HepG2 (cell line): ENCODE results near the gene ST3GAL4. TPM values are rescaled to one million over a fixed set of nuclear protein-coding genes. Genes with fewer than 3 reads are reported as not detected.

Experiments
- ATAC-seq: fragments of 200-7000 bp; cut with Tn5 transposase; 3 replicates; pipeline ENCODE4 v1.9.1; 2020; ENCODE audit warnings: mild to moderate bottlenecking, moderate library complexity
- BruUV-seq: library from RNA; stranded (reverse); fragments of 400-500 nt; replicated peaks from 2 replicates; lab custom pipeline; 2021; lab: Mats Ljungman, UMichigan
- CTCF ChIA-PET: fragments of 300-600 bp; formaldehyde crosslinking; extraction: SDS; loops from one replicate; lab custom pipeline; 2021; ENCODE audit warnings: low total read pairs, inconsistent platforms, low intra/inter-chr PET ratio; lab: Yijun Ruan, JAX
- POLR2A ChIA-PET: fragments of 350-600 bp; sonication (Branson Sonifier 250); formaldehyde crosslinking; loops from one replicate; lab custom pipeline; 2020; ENCODE audit warnings: antibody characterized with exemption, inconsistent platforms; lab: Yijun Ruan, JAX
- DNase-seq: peaks from one replicate; pipeline ENCODE4 v3.0.0-alpha.2; 2015; ENCODE audit warnings: low spot score
- FAIRE-seq: peaks from 3 replicates; lab custom pipeline; 2011; peaks lifted over from hg19 to GRCh38; lab: Jason Lieb, UNC
- H2AFZ ChIP-seq: one replicate; pipeline ENCODE4 v1.6.1; 2011; ENCODE audit warnings: low read length, inconsistent platforms
- H3K27ac ChIP-seq: fragments of 300-600 bp; 3 replicates; pipeline ENCODE4 v1.8.0; 2011; ENCODE audit warnings: mixed run types, mild to moderate bottlenecking, mixed read lengths, low read length, inconsistent platforms; ENCODE audit not compliant: insufficient read depth; ENCODE audit errors: extremely low read length
- H3K27me3 ChIP-seq, 2 experiments: fragments of 200-600 bp in 1 of 2; 2 replicates in 1 of 2; 3 replicates in 1 of 2; pipeline versions ENCODE4 v1.6.0 to v1.8.0; 2011; ENCODE audit warnings: low read length in 2 of 2, mild to moderate bottlenecking in 2 of 2, moderate library complexity in 2 of 2, inconsistent platforms in 1 of 2; ENCODE audit not compliant: insufficient read depth in 2 of 2, control insufficient read depth in 1 of 2
- H3K36me3 ChIP-seq, 2 experiments: fragments of 200-600 bp in 1 of 2; replicated peaks in 1 of 2; 2 replicates in 1 of 2; 3 replicates in 1 of 2; pipeline versions ENCODE4 v1.5.1 to v1.8.0; 2011; ENCODE audit warnings: low read length in 2 of 2, inconsistent platforms in 1 of 2; ENCODE audit not compliant: insufficient read depth in 2 of 2, control insufficient read depth in 1 of 2
- H3K4me1 ChIP-seq: 2 replicates; pipeline ENCODE4 v1.5.1; 2012; ENCODE audit warnings: low read length, inconsistent platforms; ENCODE audit not compliant: insufficient read depth
- H3K4me2 ChIP-seq: 2 replicates; pipeline ENCODE4 v1.6.0; 2011; ENCODE audit warnings: low read depth, low read length, inconsistent platforms
- H3K4me3 ChIP-seq, 3 experiments: fragments of 200-600 bp in 1 of 3; sonication (generic), shearing (Covaris generic) in 1 of 3; replicated peaks in 1 of 3; 2 replicates each; pipeline ENCODE4 v1.5.1; 2011 to 2016; ENCODE audit warnings: low read length in 3 of 3, inconsistent platforms in 2 of 3, low read depth in 2 of 3, mild to moderate bottlenecking in 2 of 3, control low read depth in 1 of 3, mixed read lengths in 1 of 3; ENCODE audit not compliant: insufficient read depth in 1 of 3
- H3K79me2 ChIP-seq: one replicate; pipeline ENCODE4 v1.6.1; 2011; ENCODE audit warnings: low read length, inconsistent platforms; ENCODE audit not compliant: insufficient read depth
- H3K9ac ChIP-seq: 2 replicates; pipeline ENCODE4 v1.6.0; 2011; ENCODE audit warnings: mild to moderate bottlenecking, low read depth, low read length, inconsistent platforms; ENCODE audit not compliant: insufficient read depth
- H3K9me3 ChIP-seq: 2 replicates; pipeline ENCODE4 v1.5.1; 2012; ENCODE audit warnings: mild to moderate bottlenecking, low read length
- H4K20me1 ChIP-seq: 2 replicates; pipeline ENCODE4 v1.6.0; 2011; ENCODE audit warnings: inconsistent platforms, mild to moderate bottlenecking, low read length, moderate library complexity; ENCODE audit not compliant: insufficient read depth
- ATF7-NPFF ChIP-seq: sonication (generic); formaldehyde crosslinking; IDR thresholded peaks from 2 replicates; pipeline ENCODE4 v1.8.1; 2023; ENCODE audit warnings: mild to moderate bottlenecking, low read depth, missing genetic modification reagents, moderate library complexity
- HDAC1 ChIP-seq: sonication (generic); formaldehyde crosslinking; IDR thresholded peaks from 2 replicates; pipeline ENCODE4 v1.5.1; 2020; ENCODE audit warnings: mild to moderate bottlenecking, missing genetic modification reagents
- PHB2 ChIP-seq: fragments of 450-650 bp; IDR thresholded peaks from 2 replicates; pipeline ENCODE4 v1.6.1; 2018; ENCODE audit not compliant: partially characterized antibody
- TAF15 ChIP-seq: fragments of 200-400 bp; formaldehyde crosslinking; IDR thresholded peaks from one replicate; pipeline ENCODE4 v1.6.1; 2018; ENCODE audit warnings: mild to moderate bottlenecking, low read depth, low read length; ENCODE audit not compliant: poor library complexity, severe bottlenecking
- ZEB1 ChIP-seq: IDR thresholded peaks from 2 replicates; pipeline ENCODE4 v1.6.1; 2012; ENCODE audit warnings: mild to moderate bottlenecking, low read depth, inconsistent platforms; ENCODE audit not compliant: insufficient replicate concordance
- WGBS: methylation state at CpG from one replicate; pipeline ENCODE4 v1.1.6; 2017; ENCODE audit warnings: low lambda C conversion rate; 5-methylcytosine and 5-hydroxymethylcytosine counted together
- in situ Hi-C: cut with HindIII; loops from 2 replicates; pipeline ENCODE4 v1.10.0; 2017; ENCODE audit warnings: low pct_unique_long_range_greater_than_20kb; ENCODE audit not compliant: extremely low pct_ligation_motif_present
- intact Hi-C: fragments of 100-400 bp; cut with micrococcal nuclease; formaldehyde crosslinking; loops from one replicate; pipeline ENCODE4 v1.10.0; 2022; ENCODE audit not compliant: unreplicated experiment
- polyA plus RNA-seq, 8 experiments: library from polyadenylated mRNA; depleted of rRNA in 3 of 8; stranded (reverse) in 7 of 8; unstranded in 1 of 8; fragments of >200 nt; fragmentation: Illumina TruSeq in 4 of 8; extraction: Trizol in 4 of 8; gene quantifications; 2 replicates each; pipeline versions ENCODE4 v1.2.1 to v1.2.3, GENCODE V29; 2011 to 2016; ENCODE audit warnings: low read depth in 4 of 8, missing spikeins in 1 of 8, mixed read lengths in 1 of 8; ENCODE audit not compliant: insufficient read depth in 1 of 8
- total RNA-seq, 5 experiments: library from RNA; depleted of rRNA; stranded (reverse); fragments of >200 nt; fragmentation: Illumina TruSeq; extraction: Trizol; gene quantifications; 2 replicates each; pipeline ENCODE4 v1.2.3, GENCODE V29; 2016; ENCODE audit warnings: low read depth in 1 of 5
- TF ChIP-seq, protein P1 (sequence below): sonication (generic); formaldehyde crosslinking; conservative IDR thresholded peaks from 2 replicates; pipeline ENCODE4 v1.8.0; 2022; ENCODE audit warnings: mild to moderate bottlenecking, moderate library complexity, missing genetic modification reagents

Gene ST3GAL4
- total and polyA plus RNA-seq, 2 of the 13 experiments (the other 11 are each of a cell fraction or from before 2014, with no cell fraction given), result 9.1 to 13.3 TPM

DNA sequence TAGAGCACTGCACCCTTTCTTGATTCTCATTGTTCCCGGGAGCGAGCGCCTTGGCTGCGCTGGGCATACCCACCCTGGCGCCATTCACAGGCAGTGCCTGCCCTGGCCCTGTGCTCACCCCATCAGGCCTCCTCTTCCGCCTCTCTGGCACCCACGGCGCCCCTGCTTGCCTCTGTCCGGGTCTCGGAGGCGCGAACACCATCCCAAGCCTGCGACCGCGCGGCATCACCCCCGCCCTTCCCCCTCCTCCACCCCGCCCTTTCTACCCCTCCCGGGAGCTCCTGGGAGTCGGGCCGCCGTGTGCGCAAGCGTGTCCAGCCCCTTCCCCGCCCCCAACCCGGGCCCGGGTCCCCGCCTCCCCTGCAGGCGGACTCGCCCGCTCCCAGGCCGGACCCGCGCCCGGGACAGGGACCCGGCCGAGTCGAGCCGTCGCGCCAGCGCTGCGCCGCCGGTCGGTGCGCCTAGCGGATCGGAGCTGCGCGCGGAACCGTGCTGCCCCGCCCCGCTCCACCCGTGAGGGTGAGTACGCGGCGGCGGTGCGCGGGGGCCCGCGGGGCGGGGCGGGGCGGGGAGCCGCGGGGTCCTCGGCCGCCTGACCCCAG lies at the start of gene ST3GAL4 (continued):
- TF ChIP-seq ATF7-NPFF (CRISPR knock-in tag), result no peak

DNA sequence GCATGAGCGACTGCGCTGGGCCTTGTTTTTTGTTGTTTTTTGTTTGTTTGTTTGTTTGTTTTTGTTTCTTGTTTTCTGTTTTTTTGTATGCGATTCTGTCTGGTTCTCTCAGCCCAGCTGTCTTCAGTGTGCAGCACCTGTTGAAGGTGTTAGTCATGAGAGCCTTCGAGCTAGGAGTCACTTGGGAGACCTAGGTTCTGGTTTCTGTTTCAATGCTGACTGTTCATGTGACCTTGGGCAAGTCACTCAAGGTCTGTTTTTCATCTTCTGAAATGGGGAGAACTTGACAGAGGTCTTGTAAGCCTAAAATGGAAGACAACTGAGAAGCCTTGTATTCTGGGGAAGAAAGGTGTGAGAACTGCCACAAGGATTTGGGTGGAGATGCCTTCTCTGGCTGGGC lies 49.8 kb upstream of the ST3GAL4 start:
- Histone ChIP-seq H3K4me2 (no peak overlapping the region), H3K9ac (no peak overlapping the region), H3K79me2 (no peaks in the 10 kb centered on the region), H3K27me3 (no peaks in the 10 kb centered on the region), H3K4me1 (peaks cover 20% of the 10 kb centered on the region), H3K4me3 (no peak overlapping the region), H3K27ac (no peak overlapping the region), H3K9me3 (no peaks in the 10 kb centered on the region), H3K36me3 (peaks cover 0 to 9% of the 10 kb centered on the region in 2 experiments; a peak in 2 of 5 replicates), H2AFZ (no peak overlapping the region), H4K20me1 (no peaks in the 10 kb centered on the region)
- TF ChIP-seq PHB2, result no peak
- TF ChIP-seq, protein P1, sequence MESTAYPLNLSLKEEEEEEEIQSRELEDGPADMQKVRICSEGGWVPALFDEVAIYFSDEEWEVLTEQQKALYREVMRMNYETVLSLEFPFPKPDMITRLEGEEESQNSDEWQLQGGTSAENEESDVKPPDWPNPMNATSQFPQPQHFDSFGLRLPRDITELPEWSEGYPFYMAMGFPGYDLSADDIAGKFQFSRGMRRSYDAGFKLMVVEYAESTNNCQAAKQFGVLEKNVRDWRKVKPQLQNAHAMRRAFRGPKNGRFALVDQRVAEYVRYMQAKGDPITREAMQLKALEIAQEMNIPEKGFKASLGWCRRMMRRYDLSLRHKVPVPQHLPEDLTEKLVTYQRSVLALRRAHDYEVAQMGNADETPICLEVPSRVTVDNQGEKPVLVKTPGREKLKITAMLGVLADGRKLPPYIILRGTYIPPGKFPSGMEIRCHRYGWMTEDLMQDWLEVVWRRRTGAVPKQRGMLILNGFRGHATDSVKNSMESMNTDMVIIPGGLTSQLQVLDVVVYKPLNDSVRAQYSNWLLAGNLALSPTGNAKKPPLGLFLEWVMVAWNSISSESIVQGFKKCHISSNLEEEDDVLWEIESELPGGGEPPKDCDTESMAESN (CRISPR knock-in tag), result no peak
- TF ChIP-seq HDAC1, result no peak
- TF ChIP-seq TAF15, result no peak
- no peak for TF ChIP-seq ZEB1
- no TSS peak for BruUV-seq
- ATAC-seq (no peak), DNase-seq (no peak), FAIRE-seq (no peak)
- CTCF ChIA-PET, result no interaction called here
- in situ Hi-C loops, result loop anchor here (10.0 kb wide), 1 partner anchor 169 kb away; no protein-coding TSS in a partner anchor
- WGBS, result 89% methylated on average over 4 of the region's 4 CpGs
- POLR2A ChIA-PET, result interaction anchor here (0.9 kb wide), 1 partner anchor 37 kb away, joined by 3 read pairs; the partner anchor contains the start of genes FOXRED1 and SRPRA
- intact Hi-C loops, result no loop called here
